Fibroblast of skin of right quadriceps (primary cell): Measurements from ENCODE around the gene ERC2.
"Not testable (repeated sequence)": the region's sequence is repeated elsewhere in the genome, so short reads cannot be mapped to it uniquely, and the experiment has no call there.

Experiments
- DNase-seq: peaks from one replicate; pipeline ENCODE4 v3.0.0-alpha.2; 2013

ERC2 gene

GRCh38 chr3:56052188-56052587, 416.1 kb downstream of the ERC2 start:
- DNase-seq: no peak

GRCh38 chr3:56051052-56051451, 417.2 kb downstream of the ERC2 start:
- DNase-seq: no peak

GRCh38 chr3:56048946-56049345, 419.3 kb downstream of the ERC2 start:
- no peak for DNase-seq

GRCh38 chr3:56048331-56048730, 419.9 kb downstream of the ERC2 start:
- no peak for DNase-seq

DNA sequence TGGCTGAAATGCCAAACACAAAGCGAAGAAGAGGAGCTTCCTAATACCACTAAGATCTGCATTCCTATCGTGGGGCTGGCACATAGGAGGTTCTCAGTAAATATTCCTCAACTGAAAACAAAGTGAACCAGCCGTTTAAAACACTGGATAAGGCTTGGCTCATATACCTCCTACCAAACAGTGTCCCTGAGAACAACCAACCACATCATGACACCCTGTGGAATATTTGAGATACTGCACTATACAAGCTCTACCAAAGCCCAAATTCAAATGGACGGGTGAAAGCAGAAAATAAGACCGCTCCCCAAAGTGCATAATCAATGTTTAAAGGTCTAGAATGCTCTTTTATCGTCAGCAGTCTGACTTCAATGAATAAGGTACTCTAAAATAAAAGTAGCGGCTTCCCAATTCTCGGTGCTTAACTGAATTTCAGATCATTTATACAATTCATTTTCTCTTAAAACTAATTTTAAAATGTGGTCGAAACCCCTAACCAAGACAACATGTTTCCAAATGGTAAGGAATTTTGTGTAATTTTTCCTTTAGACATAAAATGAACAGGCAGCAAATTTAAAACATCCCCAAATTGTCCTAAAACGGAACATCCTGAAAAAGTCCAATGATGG, 425.8 kb downstream of the ERC2 start:
- peak; percentile 48 for DNase-seq

DNA sequence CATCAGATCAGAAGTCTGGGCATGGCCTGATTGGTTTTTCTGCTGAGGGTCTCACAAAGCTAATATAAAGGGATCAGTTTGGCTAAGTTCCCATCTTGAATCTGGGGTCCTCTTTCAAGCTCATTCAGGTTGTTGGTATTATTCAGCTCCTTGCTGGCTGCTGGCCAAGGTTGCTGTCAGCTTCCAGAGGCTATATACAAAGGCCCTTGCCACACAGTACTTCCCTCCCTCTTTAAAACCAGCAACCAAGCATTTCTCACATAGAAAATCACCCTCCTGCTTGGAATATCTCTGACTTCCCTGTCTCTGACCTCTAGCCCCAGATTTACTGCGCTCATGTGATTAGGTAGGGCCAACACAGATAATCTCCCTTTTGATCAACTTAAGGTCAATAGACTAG, 442.9 kb downstream of the ERC2 start:
- no peak for DNase-seq

DNA sequence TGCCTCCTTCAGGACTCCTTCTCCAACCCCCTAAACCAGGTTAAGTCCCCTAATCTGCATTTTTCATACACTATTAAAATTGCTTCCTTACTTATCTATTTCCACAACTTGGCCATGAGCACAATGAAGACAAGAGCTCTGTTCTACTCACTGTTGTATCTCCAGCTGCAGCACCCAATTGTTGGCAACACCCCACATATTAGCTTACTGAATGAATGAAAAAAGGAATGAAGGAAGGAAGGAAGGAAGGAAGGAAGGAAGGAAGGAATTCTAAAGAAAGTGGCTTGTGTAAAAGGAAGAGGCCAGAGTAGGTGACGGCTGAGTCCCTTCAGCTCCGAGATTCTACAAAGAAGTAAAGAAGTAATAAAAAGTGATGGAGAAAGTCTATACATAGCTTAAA, 444.7 kb downstream of the ERC2 start:
- DNase-seq: no peak

- no peak for DNase-seq
Measured at GRCh38 chr3:56022619-56023018, 445.6 kb downstream of the ERC2 start.

DNA sequence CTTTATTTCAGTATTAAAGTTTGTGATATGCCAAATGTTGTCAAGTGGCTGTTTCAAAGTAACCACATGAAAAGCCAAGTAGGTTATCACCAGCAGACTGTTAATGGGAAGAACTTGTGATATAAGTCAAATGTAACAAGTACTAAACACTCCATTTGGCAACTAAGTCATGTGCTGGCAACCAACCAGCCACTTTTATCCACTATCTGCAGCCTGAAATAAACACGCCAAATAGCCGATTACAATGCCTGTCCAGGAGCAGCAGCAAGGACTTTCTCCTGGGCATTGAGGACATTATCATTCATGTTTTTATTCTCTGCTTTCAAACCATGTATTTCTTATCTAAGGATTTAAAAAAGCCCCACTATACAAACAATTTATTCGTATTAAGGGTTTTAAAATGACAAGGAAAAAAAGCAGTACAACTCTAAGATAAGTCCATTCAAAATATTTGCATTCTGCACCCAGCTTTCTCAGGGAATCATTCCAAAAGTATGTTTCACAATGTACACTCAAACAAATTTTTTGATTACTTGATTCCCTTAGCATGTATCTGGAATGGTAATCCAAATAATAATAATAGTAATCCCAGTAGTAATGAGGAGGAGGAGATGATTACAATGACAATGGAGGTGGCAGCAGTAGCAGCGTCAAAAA, 448.6 kb downstream of the ERC2 start:
- DNase-seq: no peak

- DNase-seq: not testable (repeated sequence)
Measured at GRCh38 chr3:56015374-56015773, 452.9 kb downstream of the ERC2 start.

- DNase-seq: no peak
Measured at GRCh38 chr3:56012721-56013120, 455.5 kb downstream of the ERC2 start.

GRCh38 chr3:56005196-56005805, 463.0 kb downstream of the ERC2 start:
- DNase-seq: peak; percentile 8

DNA sequence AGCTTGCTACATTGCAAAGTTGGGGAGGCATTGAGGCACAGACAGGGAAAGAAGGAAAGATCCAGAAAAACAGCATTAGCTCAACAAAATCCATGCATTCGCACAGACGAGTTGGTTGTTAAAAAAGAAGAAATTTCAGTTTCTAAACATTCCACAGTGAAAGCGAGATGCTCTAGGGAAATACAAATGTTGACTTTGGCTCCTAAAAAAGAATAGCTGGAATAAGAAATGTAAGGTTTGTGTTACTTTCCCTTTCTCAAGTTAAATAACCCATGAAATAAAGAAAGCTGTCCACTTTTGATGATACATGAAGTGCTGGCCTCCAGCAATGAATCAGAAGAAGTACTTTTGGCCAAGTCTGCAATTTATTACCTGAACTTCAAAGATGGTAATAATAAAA, 465.1 kb downstream of the ERC2 start:
- peak; percentile 10 for DNase-seq

DNA sequence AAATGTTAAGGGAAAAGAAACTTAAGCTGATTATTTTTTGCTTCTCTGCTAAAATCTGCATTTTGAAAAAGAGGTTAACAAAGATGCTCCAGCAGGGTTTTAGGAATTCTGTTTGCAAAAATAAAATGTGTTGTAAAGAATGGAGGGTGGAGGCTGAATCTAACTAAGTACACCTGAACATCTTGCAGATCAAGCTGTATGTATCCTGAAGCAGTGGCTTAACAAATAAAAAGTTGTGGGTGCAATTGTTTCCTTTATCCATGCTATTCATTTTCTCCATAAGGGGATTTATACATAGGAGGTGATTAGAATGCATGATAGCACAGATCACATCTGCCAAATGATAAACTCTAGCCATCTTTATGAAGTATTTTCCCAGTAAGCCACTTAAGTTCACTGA, 466.3 kb downstream of the ERC2 start:
- no peak for DNase-seq

DNA sequence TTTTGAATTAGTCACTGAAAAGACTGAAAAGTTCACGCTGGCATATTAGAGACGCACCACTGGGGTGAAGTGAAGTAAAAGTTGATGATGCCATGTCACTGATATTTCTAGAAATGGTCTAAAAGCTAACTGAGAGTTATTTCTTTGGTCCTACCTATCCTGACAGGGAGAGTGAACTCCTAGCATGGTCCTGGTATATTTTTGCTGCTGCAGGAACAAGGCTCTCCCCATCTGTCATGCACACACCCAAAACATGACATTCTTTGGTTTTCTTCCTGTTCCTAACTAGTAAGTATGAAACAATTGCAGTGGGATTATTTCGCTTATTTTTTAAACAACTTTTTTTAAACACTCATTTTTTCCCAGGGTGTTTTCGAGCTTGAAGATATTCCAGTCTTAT, 466.7 kb downstream of the ERC2 start:
- no peak for DNase-seq

GRCh38 chr3:55989366-55989765, 478.9 kb downstream of the ERC2 start:
- DNase-seq: no peak

DNA sequence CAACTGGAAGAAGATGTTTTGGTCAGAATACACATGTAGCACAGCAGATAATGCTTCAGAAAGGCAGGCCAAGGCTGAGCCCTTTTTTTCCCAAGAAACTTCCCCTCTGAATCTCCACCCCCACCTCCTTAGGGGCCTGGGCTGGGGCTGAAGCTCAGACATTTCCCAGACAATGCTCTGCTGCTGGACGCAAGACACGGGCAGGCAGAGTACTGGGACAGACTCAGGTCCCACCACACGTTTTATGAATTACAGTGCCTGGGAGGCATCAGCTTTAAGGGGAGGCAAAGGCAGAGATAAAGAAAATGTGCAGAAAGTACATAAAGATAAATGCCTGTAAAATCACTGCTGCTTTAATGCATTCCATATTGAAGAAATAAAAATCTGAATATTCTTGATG, 479.4 kb downstream of the ERC2 start:
- no peak for DNase-seq

GRCh38 chr3:55984626-55985025, 483.6 kb downstream of the ERC2 start:
- peak; percentile 76 for DNase-seq

- DNase-seq: no peak
Measured at GRCh38 chr3:55978953-55979352, 489.3 kb downstream of the ERC2 start.

DNA sequence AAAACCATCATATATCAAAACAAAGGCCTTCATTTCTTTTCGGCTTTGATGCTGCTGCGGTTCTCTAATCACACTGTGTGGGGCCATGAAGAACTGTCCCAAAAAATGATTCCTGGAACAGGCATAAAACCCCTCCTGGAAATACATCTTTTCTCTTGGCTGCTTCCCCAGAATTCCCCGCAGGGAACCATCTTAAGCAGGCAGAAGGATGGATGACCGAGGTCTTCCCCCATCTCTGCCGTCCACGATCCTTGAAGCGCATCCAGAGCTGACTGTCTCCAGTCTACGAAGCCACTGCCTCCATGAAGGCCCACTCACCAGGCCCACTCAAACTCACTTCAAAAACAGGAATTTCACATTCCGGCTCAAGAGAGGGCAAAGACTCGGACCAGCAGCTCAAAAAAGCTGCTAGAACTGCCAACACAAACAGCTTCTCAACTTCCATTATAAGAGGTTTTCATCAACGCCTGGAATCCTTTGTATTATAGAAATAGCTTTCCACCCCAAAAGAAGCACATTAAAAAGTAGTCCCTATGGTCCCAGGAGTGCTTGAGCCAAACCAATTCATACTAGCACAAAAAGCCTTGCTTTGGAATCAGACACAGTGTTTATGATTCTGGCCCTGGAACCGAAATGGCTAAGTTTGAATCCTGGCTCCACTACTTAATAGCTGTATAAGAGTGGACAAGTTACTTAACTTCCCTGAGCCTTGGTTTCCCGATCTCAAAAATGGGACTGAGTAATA, 493.7 kb downstream of the ERC2 start:
- DNase-seq: no peak

DNA sequence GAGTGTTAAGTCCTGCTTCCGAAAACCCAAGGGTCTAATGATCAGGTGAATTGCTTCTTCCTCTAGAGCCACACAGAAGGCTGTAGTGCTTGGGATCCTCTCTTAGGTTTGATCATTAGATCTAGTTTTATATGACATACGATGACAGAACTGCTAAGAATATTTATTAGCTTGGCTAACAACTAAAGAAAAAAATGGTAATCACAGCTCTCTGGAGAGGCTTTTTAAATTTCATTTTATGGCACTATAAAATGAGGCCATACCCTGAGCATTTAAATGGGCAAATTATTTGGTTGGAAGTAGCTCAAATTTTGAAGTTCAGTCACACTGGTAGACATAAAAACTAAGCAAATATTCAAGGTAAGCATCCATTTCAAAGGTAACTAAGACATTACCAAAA, 498.6 kb downstream of the ERC2 start:
- no peak for DNase-seq

GRCh38 chr3:55968331-55968730, 499.9 kb downstream of the ERC2 start:
- peak; percentile 64 for DNase-seq

DNA sequence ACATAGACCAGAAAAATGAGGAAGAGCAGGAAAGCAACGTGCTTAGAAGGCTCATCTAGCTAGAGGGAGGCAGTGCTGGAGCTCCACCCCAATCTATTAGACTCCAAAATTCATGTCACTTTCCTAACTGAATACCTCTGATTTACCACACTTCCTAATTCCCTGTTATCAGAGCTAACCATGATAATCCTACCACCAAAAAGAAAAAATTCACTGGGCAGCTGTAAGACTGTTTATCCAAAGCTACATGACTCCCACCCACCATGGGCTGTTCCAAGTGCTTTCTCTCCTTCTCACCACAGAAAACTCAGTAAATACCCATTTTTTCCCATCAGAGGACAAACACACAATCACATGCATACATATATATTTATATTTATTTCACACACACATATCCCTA, 501.7 kb downstream of the ERC2 start:
- no peak for DNase-seq

DNA sequence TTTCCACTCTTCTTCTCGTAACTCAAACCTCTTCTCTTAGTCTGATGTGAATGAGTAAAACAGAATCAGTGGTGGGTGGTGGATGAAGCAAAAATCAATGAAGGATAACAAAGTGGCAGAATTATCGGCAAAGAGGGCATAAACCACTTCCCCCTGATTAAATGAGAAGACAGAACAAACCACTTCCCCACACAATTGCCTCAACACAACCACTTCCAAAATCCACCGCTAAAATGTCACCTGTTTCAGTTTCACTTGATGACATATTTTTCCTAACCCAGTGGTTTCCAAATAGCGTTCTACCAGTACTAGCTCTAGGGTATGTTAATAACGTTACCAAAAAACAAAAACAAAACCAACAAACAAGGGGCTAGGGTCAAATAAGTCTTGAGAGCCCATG, 502.5 kb downstream of the ERC2 start:
- DNase-seq: no peak
